SU-DHL-6 (cell line): ENCODE measurements around the gene PDZD2.

Experiments
- EZH2phosphoT487 ChIP-seq: fragments of 200-600 bp; sonication (generic), shearing (Covaris generic); conservative IDR thresholded peaks from 2 replicates; pipeline ENCODE4 v1.6.1; 2018; ENCODE audit warnings: mild to moderate bottlenecking, antibody characterized with exemption, low read length, moderate library complexity, mixed read lengths
- TF ChIP-seq, protein P1 (sequence below): fragments of 200-600 bp; sonication (generic); IDR thresholded peaks from one replicate; pipeline ENCODE4 v1.5.1; 2017; ENCODE audit warnings: antibody characterized with exemption, mild to moderate bottlenecking, low read length, moderate library complexity; ENCODE audit not compliant: insufficient read depth, poor library complexity, severe bottlenecking

DNA sequence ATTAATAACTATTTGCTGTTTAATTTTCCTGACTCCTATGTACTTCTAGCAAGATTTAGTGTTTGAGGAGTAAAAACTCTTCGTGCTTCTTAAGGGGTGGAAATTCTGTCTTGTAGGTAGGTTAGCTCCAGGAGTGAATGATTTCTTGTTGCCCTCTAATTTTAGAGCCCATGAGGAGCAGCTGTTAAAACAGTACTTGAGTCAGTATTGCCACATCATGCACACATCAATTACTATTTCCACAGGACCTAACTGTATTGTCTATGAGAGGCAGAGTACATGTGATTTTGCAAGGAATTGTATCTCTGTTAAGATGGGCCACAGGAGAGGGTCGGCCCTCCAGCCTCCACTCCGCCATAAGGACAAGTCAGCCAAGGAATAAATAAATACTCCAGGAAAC lies 91.2 kb downstream of the PDZD2 start:
- TF ChIP-seq, protein P1, sequence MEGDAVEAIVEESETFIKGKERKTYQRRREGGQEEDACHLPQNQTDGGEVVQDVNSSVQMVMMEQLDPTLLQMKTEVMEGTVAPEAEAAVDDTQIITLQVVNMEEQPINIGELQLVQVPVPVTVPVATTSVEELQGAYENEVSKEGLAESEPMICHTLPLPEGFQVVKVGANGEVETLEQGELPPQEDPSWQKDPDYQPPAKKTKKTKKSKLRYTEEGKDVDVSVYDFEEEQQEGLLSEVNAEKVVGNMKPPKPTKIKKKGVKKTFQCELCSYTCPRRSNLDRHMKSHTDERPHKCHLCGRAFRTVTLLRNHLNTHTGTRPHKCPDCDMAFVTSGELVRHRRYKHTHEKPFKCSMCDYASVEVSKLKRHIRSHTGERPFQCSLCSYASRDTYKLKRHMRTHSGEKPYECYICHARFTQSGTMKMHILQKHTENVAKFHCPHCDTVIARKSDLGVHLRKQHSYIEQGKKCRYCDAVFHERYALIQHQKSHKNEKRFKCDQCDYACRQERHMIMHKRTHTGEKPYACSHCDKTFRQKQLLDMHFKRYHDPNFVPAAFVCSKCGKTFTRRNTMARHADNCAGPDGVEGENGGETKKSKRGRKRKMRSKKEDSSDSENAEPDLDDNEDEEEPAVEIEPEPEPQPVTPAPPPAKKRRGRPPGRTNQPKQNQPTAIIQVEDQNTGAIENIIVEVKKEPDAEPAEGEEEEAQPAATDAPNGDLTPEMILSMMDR, result no peak
- TF ChIP-seq EZH2phosphoT487, result no peak
